CD1c-positive myeloid dendritic cell (primary cell): ENCODE measurements around the gene C15orf40.
A peak's percentile ranks its signal among the peaks of the same experiment; 100 is the strongest.

Experiments
- DNase-seq: peaks from one replicate; pipeline ENCODE4 v3.0.0-alpha.2; 2016; ENCODE audit errors: extremely low spot score

Gene C15orf40

DNA sequence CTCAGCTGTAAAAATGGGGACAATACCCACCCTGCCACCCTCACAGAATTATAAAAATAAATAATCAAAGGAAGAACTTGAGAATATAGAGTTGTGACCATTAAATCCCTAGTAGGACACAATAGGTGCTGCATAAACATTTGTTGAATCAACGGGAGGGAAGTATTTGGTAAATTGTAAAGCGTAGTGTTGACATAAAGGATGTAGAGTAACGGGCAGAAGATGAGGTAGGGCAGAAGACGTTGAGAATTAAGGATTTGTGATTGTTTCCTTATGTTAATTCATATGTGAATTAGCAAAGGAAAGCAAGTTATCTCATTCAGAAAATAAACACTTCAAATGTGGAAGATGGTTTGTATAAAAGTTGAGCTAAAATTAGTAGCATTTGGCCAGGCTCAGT lies 18.3 kb downstream of the C15orf40 start:
- no peak for DNase-seq

DNA sequence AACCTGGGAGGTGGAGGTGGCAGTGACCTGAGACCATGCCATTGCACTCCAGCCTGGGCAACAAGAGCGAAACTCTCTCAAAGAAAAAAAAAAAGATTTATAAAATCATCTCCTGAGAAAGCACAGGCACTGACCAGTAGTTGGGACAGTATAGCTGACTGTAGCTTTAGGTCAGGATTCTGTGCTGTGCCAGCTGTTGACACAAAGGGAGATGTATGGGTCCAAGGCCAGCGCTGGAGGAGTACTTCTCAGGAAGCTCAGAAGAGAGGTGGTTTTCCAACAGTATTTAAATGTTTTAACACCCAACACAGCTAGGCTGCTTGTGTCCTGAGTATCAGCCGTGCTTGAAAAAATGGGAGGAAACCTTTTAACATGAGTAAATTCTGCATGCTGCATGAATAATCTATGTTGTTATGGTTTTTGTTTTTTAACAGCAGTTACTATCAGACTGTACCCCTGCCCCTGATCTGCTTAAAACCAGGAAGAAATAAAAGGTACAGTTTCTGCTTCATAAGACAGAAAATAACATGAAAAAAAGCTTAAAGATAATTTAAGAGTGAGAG lies 18.9 kb downstream of the C15orf40 start:
- no peak for DNase-seq

DNA sequence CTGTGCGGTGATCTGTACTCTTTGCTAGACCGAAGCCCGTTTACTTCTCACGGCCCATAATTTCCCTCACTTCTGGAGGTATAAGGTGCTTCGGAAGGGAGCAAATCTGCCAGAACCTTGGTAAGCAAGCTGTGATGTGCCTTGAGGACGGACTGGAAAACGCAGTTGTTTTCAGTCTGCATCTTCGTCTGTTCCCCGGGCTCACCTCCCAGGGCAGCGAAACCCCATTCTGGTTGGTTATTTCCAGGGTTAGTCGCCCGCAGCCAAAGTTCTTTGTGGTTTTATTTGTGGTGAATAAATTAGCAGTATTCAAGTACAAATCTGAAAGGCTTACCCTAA lies 25.0 kb downstream of the C15orf40 start:
- DNase-seq, result peak; percentile 11

DNA sequence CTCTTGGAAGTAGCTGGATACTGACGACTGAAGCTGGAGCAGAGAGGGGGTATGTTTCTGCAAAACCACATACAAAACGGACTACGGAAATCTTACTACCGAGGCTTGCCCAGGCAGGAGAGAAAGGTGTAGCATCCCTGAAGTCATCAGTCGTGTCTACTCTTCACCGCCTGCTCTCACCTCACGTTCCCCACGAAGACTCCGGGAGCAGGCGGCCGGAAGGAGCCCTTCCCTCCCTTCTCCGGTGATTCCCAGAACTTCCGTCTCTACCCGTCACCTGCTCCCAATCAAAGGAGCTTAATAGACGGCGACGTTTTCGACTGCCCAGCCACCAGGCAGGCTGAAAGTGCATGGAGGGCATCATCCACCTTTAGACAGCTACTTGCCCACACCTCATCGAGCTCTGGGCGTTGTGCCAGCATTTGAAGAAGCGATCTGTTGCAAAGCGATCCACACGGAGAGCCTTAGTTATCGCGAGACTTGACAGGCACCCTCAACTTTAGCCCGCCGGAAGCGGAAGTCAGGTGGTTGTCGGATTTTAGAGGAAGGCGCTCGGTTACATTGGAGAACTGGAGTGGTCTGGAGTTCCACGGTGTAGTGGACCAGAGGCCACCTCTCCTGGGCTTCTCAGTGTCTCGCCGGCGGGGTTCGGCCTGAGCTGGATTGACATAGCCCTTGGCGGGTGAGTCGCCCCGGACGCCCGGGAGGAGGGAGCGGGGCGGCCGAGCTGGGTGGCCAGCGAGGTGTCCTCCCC lies 25.6 kb downstream of the C15orf40 start, which contains the start of gene RAMAC:
Gene RAMAC (plus strand): TSS at position 523 of the 754 bp plus-strand sequence. CDS start 2,809 bp downstream, outside the sequence.
- DNase-seq, result peak; percentile 98

DNA sequence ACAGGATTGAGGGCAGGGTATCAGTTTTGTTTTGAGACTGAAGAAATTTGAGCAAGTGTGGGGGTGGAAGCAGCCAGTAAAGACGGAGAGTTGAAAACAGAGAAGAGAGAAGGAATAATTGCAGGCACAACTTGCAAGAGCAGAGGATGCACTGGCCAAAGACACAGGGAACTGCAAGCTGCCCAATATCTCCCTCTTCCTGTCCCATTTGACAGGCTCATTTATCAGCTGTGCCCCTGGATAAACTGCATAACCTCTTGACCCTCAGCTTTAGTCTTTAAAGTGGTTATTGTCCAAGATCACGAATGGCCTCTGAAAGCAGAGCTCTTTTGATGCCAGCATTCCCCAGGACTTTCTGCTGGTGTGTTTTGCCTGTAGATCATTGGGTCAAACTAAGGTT lies 30.5 kb downstream of the C15orf40 start:
- no peak for DNase-seq

DNA sequence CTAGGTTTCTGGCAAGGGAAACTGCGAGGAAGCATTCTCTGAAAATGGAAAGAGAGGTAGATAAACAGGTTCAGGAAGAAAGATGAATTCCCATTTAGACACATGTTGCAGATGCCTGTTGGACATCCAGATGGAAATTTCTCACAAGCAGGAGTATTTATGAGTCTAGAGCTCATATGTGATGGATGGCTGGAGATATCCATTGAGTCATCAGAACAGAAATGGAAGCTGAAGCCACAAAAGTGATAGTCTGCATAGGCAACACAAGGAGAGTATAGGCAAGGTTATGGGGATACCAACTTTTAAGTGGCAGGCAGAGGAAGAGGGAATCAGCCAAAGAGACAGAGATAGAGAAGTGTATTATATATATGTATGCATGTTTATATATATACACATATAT lies 31.7 kb downstream of the C15orf40 start:
- no peak for DNase-seq

DNA sequence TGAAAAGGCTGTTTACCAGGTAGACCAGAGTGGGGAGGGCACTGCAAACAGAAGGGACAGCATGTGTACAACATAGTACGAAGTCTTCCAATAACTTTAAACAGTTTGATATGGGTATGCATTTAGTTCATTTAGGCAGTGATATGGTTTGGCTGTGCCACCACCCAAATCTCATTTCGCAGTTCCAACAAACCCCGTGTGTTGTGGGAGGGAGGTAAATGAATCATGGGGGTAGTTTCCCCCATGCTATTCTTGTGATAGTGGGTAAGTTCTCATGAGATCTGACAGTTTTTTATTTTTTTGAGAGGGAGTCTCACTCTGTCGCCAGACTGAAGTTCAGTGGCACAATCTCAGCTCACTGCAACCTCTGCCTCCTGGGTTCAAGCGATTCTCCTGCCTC lies 33.0 kb downstream of the C15orf40 start:
- no peak for DNase-seq

DNA sequence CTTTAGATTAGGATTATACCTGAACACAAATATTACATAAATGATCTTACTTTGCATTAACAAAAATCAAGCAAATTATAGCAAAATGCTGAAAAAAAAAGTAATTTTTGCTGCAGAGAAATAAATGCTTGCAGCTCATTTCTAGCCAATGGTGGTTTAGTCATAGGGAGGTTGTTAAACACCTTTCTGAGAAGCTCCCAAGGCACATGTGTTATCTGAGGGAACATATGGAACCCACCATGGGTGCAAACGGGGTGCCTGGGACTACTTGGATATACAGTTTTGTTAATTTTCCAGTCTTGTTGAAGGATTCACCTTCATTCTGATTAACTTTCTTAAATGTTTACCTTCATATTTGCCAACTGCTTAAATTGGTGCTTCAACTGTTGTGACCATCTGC lies 34.4 kb downstream of the C15orf40 start:
- DNase-seq, result no peak

DNA sequence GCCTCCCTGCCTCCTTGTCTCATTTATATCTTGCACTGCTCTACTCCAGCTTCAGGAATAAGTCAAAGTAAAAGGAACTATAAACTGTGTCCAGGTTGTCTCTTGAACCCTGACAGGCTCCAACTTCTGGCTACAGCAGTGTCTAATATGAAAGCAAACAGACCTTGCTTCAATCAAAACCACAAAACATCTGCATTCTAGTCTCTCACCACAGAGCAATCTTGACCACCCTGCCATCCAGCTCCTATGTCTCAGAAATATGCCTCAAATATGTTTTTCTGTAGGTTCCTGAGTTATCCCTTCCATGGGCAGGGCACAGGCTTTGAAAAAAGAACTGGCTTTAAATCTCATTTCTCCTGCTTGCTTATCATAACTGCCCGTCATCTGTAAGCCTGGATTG lies 38.4 kb downstream of the C15orf40 start:
- no peak for DNase-seq

DNA sequence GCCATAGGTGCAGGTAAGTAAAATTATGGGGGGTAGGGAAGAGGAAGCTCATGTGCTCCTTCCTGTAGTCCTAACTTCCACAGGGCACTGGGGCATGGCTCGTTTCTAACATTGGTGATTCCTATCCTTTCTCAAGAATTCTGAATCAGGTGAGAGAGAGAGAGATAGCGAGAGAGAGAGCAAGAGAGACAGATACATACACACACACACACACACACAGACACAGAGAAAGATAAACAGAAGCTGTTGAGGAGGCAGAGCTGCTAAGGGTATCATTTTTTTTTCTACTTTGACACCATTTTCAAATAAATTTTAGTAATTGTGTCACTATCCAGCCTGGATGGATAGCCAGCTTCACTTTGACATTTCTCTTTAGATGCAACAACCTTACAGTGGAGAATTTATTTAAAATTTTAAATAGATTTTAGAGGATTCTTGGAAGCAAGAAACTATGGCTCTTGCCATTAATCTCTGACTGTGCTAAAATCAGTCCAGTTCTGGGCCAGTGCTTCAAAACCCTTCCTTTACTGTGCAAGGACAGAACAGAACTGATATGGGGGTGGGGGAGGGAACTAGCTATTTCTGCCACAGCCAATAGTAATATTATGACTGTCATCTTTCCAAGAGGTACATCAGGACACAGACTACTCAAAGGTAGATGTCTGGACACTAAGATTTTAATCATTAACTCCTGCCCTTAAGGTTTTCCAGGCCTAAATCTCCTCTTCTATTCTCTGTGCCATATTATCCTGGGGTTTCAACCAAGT lies 40.0 kb downstream of the C15orf40 start:
- no peak for DNase-seq

DNA sequence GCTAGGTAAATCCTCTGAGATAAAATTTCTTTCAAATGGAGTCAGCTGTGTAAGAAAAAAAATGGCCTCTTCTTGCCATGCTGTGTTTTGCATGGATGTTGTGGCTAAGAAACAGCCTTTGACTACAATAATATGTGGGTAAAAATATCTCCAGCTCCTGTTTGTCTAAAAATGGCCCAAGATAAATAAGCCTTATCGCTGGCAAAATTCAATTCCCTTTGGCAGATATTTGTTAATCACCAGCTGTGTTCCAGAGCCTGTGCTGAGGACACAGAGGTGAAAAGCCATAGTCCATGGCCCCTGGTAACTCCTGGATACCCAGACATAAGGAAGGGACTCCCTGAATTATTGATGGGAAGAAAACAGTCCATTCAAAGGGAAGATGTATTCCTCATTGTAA lies 40.7 kb downstream of the C15orf40 start:
- DNase-seq, result no peak

DNA sequence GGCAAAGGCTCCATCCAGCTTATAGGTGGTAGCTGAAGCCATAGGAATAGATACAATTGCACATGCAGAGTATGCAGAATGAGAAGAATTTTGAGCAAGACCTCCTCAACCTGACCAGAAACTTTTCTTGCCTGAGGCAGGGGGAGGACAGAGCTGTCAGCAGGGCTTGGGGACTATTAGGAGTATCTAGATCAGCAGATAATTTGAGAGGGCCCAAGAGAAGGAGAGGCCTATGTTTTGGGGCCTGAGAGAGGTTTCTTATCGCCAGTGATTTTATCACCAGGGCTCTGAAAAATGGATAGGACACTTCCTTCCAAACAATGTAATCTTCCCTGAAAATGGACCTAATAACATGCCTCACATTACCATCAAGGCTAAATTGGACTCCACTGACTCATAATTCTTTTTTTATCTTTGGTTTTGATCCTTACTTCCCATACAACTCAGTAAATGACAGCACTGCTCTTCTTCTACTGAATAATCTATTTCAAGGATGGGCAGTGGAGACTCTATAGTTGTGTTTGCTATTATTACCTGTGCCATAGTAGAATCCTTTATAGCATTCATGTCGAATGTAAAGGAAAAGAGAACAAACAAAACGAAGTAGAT lies 41.3 kb downstream of the C15orf40 start:
- no peak for DNase-seq

DNA sequence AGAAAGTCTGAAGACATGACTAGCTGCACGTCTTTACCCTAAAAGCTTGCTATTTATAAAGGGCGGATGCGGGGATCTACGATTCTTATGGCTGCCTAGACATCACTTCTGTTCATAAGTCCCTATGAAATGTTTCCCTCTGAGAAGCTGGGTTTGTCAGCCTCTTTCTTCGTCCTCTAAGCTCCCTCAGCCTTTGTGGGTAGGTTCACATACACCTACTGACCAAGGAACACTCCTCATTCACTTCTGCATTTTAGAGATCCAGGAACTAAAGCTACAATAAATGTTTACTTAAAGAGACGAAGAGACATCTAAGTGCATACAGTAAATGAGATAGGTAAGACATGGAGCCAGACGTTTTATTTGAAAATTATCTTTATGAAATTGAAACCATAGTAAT lies 42.1 kb downstream of the C15orf40 start:
- DNase-seq, result peak; percentile 27

DNA sequence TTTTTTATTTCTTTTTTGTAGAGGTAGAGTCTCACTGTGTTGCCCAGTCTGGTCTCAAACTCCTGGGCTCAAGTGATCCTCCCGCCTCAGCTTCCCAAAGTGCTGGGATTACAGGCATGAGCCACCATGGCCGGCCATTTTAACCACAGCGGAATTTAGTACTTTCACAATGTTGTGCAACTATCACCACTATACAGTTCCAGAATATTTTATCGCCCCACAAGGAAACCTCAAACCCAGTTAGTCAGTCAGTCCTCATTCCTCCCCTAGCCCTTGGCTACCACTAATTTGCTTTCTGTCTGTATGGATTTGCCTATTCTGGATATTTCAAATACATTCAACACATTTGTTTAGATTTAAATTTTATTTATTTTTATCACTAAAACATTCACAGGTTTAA lies 43.4 kb downstream of the C15orf40 start:
- peak; percentile 21 for DNase-seq

DNA sequence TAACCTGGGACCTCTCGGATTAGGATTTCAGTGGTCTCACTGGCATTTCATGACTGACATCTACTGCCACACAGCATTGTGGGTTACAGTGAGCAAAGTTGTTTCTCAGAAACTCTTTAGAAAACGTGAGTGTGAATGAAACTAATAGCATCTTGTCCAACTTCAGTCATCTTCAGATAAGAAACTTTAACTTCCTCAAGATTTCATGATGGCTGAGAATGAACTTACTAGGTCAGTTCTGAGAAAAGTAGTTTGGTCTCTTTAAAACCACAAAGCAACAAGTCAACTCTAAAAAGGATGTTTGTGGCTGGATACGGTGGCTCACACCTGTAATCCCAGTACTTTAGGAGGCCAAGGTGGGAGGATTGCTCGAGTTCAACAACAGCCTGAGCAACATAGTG lies 44.8 kb downstream of the C15orf40 start:
- no peak for DNase-seq

DNA sequence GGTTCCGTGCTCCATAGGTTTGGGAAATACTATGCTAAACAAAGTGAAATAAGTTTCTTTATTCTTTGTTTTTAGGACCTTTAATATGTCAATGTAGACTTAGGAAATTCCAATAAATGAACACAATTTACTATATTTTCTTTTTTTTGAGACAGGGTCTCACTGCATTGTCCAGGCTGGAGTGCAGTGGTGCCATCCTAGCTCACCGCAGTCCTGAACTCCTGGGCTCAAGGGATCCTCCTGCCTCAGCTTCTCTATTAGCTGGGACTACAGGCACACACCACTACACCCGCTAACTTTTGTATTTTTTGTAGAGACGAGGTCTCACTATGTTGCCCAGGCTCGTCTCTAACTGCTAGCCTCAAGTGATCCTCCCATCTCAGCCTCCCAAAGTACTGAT lies 46.5 kb downstream of the C15orf40 start:
- DNase-seq, result no peak

DNA sequence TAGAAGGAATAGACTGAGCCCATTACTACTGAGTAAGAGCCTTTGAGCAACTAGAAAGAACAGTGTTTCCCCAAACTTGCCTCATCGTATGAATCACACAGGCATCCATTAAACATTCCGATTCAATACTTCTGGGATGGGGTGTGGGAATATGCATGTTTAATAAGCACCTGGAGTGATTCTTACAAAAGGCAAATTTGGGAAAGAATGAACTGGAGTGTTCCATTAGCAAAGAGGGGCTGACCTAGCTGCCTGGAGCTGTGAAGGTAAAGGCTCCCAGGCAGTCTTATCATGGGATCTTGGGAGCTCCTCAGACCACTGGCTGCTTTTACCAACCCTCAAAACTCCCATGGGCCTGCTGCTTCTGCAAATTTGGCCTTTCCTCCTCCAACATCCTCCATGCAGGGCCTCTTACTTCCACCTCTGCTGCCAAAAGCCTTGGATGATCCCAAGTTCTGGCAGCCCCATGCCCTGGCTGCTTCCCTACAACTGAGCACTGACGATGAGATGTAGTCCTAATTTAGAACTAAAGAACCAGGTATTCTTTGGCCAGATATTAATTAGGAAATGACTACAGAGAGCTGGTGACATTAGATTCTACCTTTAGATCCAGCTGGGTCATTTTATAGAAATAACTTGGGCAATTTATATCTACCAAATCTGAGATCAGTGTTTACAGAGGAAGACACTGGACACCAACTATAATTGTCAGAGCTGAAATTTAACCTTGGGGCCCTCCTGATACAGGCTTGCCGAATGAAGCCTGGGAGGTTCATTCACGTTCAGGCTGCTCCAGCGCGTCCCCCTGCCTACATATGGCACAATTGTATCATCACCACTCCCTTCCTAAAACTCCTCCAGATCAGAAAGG lies 47.7 kb downstream of the C15orf40 start:
- no peak for DNase-seq

DNA sequence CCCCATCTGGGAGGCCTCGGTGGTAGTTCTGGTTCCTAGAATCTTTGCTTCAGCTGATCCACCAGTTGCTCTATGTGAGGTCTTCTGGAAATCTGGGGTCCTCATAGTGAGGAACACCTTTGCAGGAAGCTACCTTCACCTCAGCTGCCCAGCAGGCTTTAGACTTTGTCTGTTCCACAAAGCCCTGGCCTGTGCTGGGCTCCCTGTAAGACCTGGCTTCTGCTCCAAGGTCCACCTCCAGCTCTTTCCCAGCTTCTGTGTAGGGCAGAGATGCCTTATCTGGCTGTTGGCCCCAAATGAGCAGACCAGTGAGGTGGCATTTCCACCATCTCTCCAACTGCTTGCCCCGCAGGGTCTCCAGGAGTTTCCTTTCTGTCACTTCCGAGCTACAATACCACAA lies 50.7 kb downstream of the C15orf40 start:
- no peak for DNase-seq

DNA sequence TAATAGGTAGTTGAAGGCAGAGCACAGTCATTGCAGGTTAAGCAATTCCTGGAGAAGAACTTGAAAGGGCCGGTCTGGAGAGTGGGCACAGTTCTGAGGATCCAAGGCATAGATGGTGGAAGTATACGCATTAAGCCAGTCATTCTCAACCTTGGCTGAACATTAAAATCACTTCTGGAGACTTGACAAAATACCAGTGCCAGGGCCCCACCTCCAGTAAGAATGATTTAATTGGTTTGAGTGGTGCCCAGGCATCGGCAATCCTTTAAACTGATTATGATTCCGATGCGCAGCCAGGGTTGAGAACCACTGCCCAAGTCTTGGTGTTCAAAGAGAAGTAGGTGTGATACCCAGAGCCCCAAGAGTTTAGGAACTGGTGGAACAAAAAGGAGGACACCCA lies 52.0 kb downstream of the C15orf40 start:
- DNase-seq, result no peak

DNA sequence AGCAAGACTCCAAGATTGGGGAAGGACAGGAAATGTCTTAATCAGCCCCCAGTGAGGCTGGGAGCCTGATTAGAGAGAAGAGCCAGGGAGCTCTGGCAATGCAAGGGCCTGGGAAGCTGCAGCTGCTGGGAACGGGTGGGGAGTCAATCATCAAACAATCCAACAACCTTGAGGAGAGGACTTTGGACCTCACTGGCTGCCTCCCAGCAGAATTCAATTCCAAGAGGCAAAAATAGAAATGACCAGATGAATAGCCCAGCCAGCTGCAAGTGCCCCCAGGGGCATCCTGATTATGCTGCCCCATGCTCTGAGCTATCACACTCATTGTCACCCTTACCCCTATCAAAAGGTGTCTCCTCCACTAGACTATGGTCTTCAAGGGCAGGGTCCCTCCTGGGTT lies 52.8 kb downstream of the C15orf40 start:
- DNase-seq, result no peak
